Mesothelial cell of epicardium (in vitro differentiated cells): ENCODE data around the gene HS3ST3B1. TPM values are rescaled to one million over a fixed set of nuclear protein-coding genes. Genes with fewer than 3 reads are reported as not detected.

Experiments
- DNase-seq, 2 experiments: peaks; one replicate each; pipeline ENCODE4 v3.0.0; 2021; ENCODE audit warnings: low spot score in 2 of 2; ENCODE audit not compliant: unreplicated experiment in 2 of 2
- H3K27ac Mint-ChIP-seq: 2 replicates; pipeline ENCODE4 v1.8.0; 2021; ENCODE audit warnings: mixed read lengths
- H3K27me3 Mint-ChIP-seq: 2 replicates; pipeline ENCODE4 v1.8.0; 2021; ENCODE audit warnings: low read depth, mixed read lengths
- H3K36me3 Mint-ChIP-seq: 2 replicates; pipeline ENCODE4 v1.8.0; 2021; ENCODE audit warnings: mixed read lengths
- H3K4me1 Mint-ChIP-seq: 2 replicates; pipeline ENCODE4 v1.8.0; 2021; ENCODE audit warnings: mixed read lengths
- H3K4me3 Mint-ChIP-seq: 2 replicates; pipeline ENCODE4 v1.8.0; 2021; ENCODE audit warnings: mild to moderate bottlenecking, moderate library complexity, mixed read lengths
- H3K9me3 Mint-ChIP-seq: 2 replicates; pipeline ENCODE4 v1.8.0; 2021; ENCODE audit warnings: mixed read lengths
- CTCF ChIP-seq: fragments of 200-600 bp; sonication (generic); IDR thresholded peaks from one replicate; pipeline ENCODE4 v1.5.0; 2021; ENCODE audit warnings: antibody characterized with exemption; ENCODE audit not compliant: unreplicated experiment
- total RNA-seq: library from RNA; stranded (reverse); gene quantifications from 3 replicates; pipeline ENCODE4 v1.2.1, GENCODE V29; 2021

Gene HS3ST3B1
- total RNA-seq, 1 donor from 2014 or later = 9.8 TPM

GRCh38 chr17:14337596-14338079, 36.8 kb downstream of the HS3ST3B1 start:
- Mint-ChIP-seq H3K27me3 (peaks cover 6% of the 10 kb centered on the region), H3K36me3 (no peaks in the 10 kb centered on the region), H3K4me3 (no peak overlapping the region), H3K9me3 (no peaks in the 10 kb centered on the region), H3K4me1 (peaks cover 6% of the 10 kb centered on the region), H3K27ac (no peak overlapping the region)
- TF ChIP-seq CTCF = no peak
- no peak for DNase-seq

GRCh38 chr17:14340857-14341754, 40.2 kb downstream of the HS3ST3B1 start:
- Mint-ChIP-seq H3K4me3 (no peak overlapping the region), H3K4me1 (peaks cover 6% of the 10 kb centered on the region), H3K27me3 (peaks cover 6% of the 10 kb centered on the region), H3K9me3 (no peaks in the 10 kb centered on the region), H3K36me3 (peaks cover 6% of the 10 kb centered on the region), H3K27ac (no peak overlapping the region)
- TF ChIP-seq CTCF = no peak
- no peak for DNase-seq

- no peak for TF ChIP-seq CTCF
- Mint-ChIP-seq H3K9me3 (no peaks in the 10 kb centered on the region), H3K4me1 (peaks cover 6% of the 10 kb centered on the region)
Observed at GRCh38 chr17:14341866-14342265, 41.0 kb downstream of the HS3ST3B1 start.

GRCh38 chr17:14346801-14347200, 45.9 kb downstream of the HS3ST3B1 start:
- TF ChIP-seq CTCF = no peak
- Mint-ChIP-seq H3K4me3 (no peak overlapping the region), H3K36me3 (peaks cover 6% of the 10 kb centered on the region), H3K27me3 (peaks cover 3% of the 10 kb centered on the region), H3K4me1 (no peaks in the 10 kb centered on the region), H3K27ac (no peak overlapping the region), H3K9me3 (no peaks in the 10 kb centered on the region)
- DNase-seq = no peak

More at GRCh38 chr17:14341866-14342265, 41.0 kb downstream of the HS3ST3B1 start:
- Mint-ChIP-seq H3K4me3 (no peak overlapping the region), H3K27ac (no peak overlapping the region), H3K36me3 (peaks cover 6% of the 10 kb centered on the region), H3K27me3 (peaks cover 6% of the 10 kb centered on the region)
- DNase-seq = no peak

- no peak for DNase-seq
- H3K27ac Mint-ChIP-seq = no peak overlapping the region
- H3K9me3 Mint-ChIP-seq = no peaks in the 10 kb centered on the region
- H3K4me3 Mint-ChIP-seq = no peak overlapping the region
- H3K4me1 Mint-ChIP-seq = peaks cover 6% of the 10 kb centered on the region
- peaks cover 3% of the 10 kb centered on the region for H3K27me3 Mint-ChIP-seq
- TF ChIP-seq CTCF = no peak
- no peaks in the 10 kb centered on the region for H3K36me3 Mint-ChIP-seq
Observed at GRCh38 chr17:14351493-14351892, 50.6 kb downstream of the HS3ST3B1 start.
